Measurements from ENCODE around the gene OVCA2.
A peak's percentile ranks its signal among the peaks of the same experiment; 100 is the strongest.

Gene OVCA2

DNA sequence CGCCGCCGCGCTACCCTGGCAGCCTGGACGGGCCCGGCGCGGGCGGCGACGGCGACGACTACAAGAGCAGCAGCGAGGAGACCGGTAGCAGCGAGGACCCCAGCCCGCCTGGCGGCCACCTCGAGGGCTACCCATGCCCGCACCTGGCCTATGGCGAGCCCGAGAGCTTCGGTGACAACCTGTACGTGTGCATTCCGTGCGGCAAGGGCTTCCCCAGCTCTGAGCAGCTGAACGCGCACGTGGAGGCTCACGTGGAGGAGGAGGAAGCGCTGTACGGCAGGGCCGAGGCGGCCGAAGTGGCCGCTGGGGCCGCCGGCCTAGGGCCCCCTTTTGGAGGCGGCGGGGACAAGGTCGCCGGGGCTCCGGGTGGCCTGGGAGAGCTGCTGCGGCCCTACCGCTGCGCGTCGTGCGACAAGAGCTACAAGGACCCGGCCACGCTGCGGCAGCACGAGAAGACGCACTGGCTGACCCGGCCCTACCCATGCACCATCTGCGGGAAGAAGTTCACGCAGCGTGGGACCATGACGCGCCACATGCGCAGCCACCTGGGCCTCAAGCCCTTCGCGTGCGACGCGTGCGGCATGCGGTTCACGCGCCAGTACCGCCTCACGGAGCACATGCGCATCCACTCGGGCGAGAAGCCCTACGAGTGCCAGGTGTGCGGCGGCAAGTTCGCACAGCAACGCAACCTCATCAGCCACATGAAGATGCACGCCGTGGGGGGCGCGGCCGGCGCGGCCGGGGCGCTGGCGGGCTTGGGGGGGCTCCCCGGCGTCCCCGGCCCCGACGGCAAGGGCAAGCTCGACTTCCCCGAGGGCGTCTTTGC lies 16.2 kb downstream of the OVCA2 start:
- no peak overlapping the region for H3K4me2 ChIP-seq (ENCODE audit: low read depth, low read length, poor library complexity, severe bottlenecking)
- no peak overlapping the region for H2AFZ ChIP-seq (ENCODE audit: low read length)
- no peaks in the 10 kb centered on the region for H3F3A ChIP-seq (ENCODE audit: low read depth)
- peaks cover 6% of the 10 kb centered on the region for H4K20me1 ChIP-seq (ENCODE audit: insufficient read depth, low read length, poor library complexity, severe bottlenecking)
- no peaks in the 10 kb centered on the region for H3K9me2 ChIP-seq (replicated peaks; ENCODE audit: low read depth, low read length)
- peaks cover 15% of the 10 kb centered on the region for H3K4me1 ChIP-seq (ENCODE audit: insufficient read depth, low read length, poor library complexity, severe bottlenecking)
- TF ChIP-seq, protein P1, sequence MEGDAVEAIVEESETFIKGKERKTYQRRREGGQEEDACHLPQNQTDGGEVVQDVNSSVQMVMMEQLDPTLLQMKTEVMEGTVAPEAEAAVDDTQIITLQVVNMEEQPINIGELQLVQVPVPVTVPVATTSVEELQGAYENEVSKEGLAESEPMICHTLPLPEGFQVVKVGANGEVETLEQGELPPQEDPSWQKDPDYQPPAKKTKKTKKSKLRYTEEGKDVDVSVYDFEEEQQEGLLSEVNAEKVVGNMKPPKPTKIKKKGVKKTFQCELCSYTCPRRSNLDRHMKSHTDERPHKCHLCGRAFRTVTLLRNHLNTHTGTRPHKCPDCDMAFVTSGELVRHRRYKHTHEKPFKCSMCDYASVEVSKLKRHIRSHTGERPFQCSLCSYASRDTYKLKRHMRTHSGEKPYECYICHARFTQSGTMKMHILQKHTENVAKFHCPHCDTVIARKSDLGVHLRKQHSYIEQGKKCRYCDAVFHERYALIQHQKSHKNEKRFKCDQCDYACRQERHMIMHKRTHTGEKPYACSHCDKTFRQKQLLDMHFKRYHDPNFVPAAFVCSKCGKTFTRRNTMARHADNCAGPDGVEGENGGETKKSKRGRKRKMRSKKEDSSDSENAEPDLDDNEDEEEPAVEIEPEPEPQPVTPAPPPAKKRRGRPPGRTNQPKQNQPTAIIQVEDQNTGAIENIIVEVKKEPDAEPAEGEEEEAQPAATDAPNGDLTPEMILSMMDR (conservative IDR thresholded peaks at IDR 0.05; ENCODE audit: low read length), result no peak
- TF ChIP-seq EZH2phosphoT487 (IDR thresholded peaks at IDR 0.05; ENCODE audit: borderline replicate concordance), result no peak
- no peaks in the 10 kb centered on the region for H3K9me3 ChIP-seq (ENCODE audit: insufficient read depth, low read depth, low read length)
- no peaks in the 10 kb centered on the region for H3K79me2 ChIP-seq (ENCODE audit: insufficient read depth, low read length)
- H3K4me3 ChIP-seq (ENCODE audit: low read length, poor library complexity, severe bottlenecking), result no peak overlapping the region
- peaks cover 31% of the 10 kb centered on the region; the same call in 1 of the 2 replicates for H3K36me3 ChIP-seq (ENCODE audit: insufficient read depth, low read length)
- no peaks in the 10 kb centered on the region for H3K27me3 ChIP-seq (ENCODE audit: insufficient read depth, low read length, poor library complexity, severe bottlenecking)
- no peak overlapping the region for H3K9ac ChIP-seq (ENCODE audit: low read depth, low read length, poor library complexity, severe bottlenecking)

DNA sequence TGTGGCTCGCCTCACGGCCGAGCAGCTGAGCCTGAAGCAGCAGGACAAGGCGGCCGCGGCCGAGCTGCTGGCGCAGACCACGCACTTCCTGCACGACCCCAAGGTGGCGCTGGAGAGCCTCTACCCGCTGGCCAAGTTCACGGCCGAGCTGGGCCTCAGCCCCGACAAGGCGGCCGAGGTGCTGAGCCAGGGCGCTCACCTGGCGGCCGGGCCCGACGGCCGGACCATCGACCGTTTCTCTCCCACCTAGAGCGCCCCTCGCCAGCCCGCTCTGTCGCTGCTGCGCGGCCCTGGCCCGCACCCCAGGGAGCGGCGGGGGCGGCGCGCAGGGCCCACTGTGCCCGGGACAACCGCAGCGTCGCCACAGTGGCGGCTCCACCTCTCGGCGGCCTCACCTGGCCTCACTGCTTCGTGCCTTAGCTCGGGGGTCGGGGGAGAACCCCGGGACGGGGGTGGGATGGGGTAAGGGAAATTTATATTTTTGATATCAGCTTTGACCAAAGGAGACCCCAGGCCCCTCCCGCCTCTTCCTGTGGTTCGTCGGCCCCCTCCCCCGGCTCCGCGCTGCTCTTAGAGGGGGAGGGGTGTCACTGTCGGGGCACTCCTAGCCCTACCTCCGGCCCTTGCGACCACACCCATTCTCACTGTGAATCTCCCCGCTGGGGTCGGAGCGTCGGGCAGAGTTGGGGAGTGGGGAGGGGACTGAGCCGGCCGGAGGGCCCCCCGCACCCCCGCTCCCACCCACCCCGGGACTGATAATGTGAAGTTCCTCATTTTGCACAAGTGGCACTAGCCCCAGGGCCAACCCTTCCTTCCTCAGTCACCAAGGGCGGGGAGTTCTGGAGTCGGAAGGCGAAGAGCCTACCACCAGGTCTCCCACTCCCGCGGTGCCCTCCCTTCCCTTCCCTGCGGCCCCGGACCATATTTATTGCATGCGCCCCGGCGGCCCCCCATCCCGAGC lies 17.0 kb downstream of the OVCA2 start:
- Histone ChIP-seq H3K4me3 (ENCODE audit: low read length, poor library complexity, severe bottlenecking) (no peak overlapping the region), H3K4me1 (ENCODE audit: insufficient read depth, low read length, poor library complexity, severe bottlenecking) (peaks cover 12% of the 10 kb centered on the region), H3K9me2 (replicated peaks; ENCODE audit: low read depth, low read length) (no peaks in the 10 kb centered on the region), H4K20me1 (ENCODE audit: insufficient read depth, low read length, poor library complexity, severe bottlenecking) (no peaks in the 10 kb centered on the region), H3K9ac (ENCODE audit: low read depth, low read length, poor library complexity, severe bottlenecking) (no peak overlapping the region), H2AFZ (ENCODE audit: low read length) (no peak overlapping the region), H3K4me2 (ENCODE audit: low read depth, low read length, poor library complexity, severe bottlenecking) (no peak overlapping the region), H3K9me3 (ENCODE audit: insufficient read depth, low read depth, low read length) (no peaks in the 10 kb centered on the region), H3K79me2 (ENCODE audit: insufficient read depth, low read length) (no peaks in the 10 kb centered on the region), H3K36me3 (ENCODE audit: insufficient read depth, low read length) (peaks cover 40% of the 10 kb centered on the region; the same call in 1 of the 2 replicates), H3F3A (ENCODE audit: low read depth) (no peaks in the 10 kb centered on the region), H3K27me3 (ENCODE audit: insufficient read depth, low read length, poor library complexity, severe bottlenecking) (no peaks in the 10 kb centered on the region)
- TF ChIP-seq, protein P1 (conservative IDR thresholded peaks at IDR 0.05; ENCODE audit: low read length), result peak; percentile 45
- TF ChIP-seq EZH2phosphoT487 (IDR thresholded peaks at IDR 0.05; ENCODE audit: borderline replicate concordance), result no peak

DNA sequence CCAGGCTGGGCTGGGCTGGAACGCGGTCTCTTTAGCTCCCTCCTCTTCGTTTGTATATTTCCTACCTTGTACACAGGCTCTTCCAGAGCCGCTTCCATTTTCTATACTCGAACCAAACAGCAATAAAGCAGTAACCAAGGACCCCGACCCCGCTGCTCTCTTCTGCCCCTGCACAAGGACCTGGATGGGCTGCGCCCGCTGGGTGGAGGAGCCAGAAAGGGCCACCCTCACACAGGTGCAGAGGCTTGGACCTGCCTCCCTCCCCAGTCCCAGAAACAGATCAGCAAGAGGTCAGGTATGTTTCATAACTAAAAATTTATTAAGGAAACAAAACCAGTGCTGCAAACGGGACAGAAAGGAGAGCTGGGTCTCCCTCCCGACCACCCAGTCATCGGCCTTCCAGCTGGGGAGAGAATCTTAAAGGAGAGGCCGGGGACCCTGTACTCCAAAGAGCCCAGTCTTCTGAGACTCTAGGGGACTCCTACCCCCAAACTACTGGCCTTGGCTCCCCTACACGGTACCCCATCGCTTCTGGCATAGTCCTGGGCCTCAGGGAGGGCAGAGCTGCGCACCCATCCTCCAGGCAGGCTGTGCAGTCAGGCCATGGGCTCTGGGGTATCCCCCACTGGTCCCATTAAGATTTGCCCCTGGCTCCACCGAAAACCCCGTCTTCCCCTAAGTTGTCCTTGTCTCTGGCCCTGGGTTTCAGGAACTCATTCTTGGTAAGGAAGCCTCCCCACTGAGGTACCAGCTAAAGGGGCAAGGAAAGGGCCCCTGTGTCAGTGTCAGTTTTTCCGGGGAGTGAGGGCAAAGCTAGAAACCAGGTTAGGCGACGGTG lies 17.9 kb downstream of the OVCA2 start:
- Histone ChIP-seq H2AFZ (ENCODE audit: low read length) (no peak overlapping the region), H3K4me1 (ENCODE audit: insufficient read depth, low read length, poor library complexity, severe bottlenecking) (peaks cover 4% of the 10 kb centered on the region), H3K4me3 (ENCODE audit: low read length, poor library complexity, severe bottlenecking) (no peak overlapping the region), H3K27me3 (ENCODE audit: insufficient read depth, low read length, poor library complexity, severe bottlenecking) (no peaks in the 10 kb centered on the region), H3K4me2 (ENCODE audit: low read depth, low read length, poor library complexity, severe bottlenecking) (no peak overlapping the region), H3F3A (ENCODE audit: low read depth) (no peaks in the 10 kb centered on the region), H3K79me2 (ENCODE audit: insufficient read depth, low read length) (no peaks in the 10 kb centered on the region), H3K36me3 (ENCODE audit: insufficient read depth, low read length) (peaks cover 49% of the 10 kb centered on the region; the same call in 1 of the 2 replicates), H3K9me3 (ENCODE audit: insufficient read depth, low read depth, low read length) (no peaks in the 10 kb centered on the region), H4K20me1 (ENCODE audit: insufficient read depth, low read length, poor library complexity, severe bottlenecking) (no peaks in the 10 kb centered on the region), H3K9me2 (replicated peaks; ENCODE audit: low read depth, low read length) (no peaks in the 10 kb centered on the region), H3K9ac (ENCODE audit: low read depth, low read length, poor library complexity, severe bottlenecking) (no peak overlapping the region)
- TF ChIP-seq EZH2phosphoT487 (IDR thresholded peaks at IDR 0.05; ENCODE audit: borderline replicate concordance), result no peak
- TF ChIP-seq, protein P1 (conservative IDR thresholded peaks at IDR 0.05; ENCODE audit: low read length), result no peak
